HuH-7.5 (cell line): ENCODE data around the gene KLHL29.

Experiments
- DNase-seq: peaks from one replicate; pipeline ENCODE4 v3.0.0; 2011; ENCODE audit warnings: low spot score

KLHL29 gene

DNA sequence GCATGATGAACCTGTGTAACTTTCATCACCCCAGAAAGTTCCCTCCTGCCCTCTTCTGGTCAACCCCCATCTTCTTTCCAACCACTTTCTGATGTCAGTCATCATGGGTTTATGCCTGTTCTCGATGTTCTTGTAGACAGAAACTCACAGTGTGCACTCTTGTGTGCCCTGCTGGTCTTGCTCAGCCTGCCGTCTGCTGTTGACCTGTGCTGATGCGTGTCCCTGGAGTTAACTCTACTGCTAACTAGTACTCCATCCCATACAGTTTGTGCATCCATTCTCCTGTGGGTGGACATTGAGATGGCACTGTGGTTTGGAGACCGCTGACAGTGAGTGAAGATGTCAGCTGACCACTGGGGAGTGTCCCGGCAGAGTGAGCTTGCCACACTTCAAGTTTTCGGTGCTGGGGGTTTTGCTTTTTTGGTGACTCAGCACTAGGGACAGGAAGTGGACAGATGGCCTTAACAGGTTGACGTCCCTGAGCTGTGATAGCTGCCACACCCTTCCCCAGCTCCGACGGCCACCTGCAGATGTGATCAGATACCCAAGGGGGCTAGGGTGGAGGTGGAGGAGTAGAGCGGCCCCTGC is 14.8 kb downstream of the KLHL29 start:
- no peak for DNase-seq

GRCh38 chr2:23400703-23401102 is 15.7 kb downstream of the KLHL29 start:
- no peak for DNase-seq

- no peak for DNase-seq
Measured at GRCh38 chr2:23401427-23402204, 16.6 kb downstream of the KLHL29 start.

DNA sequence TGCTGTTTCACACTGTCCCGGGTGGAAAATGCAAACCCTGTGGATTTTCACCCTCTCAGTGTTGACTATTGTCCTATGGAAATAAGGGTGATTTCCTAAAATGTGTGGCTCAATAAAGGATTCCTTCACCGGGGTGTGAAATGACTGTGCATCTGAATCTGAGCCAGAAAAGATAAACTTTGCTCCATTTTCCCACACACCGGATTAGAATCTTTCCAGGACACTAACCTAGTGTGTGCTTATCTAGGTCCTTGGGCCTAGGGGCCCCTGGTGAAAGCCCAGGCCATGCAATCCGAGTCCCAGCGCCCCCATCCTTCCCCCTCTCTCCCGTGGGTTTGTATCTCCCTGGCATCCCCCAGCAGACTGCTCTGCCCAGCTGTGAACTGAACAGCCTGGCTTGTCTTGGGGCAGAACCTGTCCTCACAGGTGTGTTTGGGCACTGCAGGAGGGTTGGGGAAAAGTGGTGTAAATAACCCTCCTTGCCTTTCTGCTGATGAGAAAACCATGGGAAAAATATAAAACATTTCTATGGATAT is 17.3 kb downstream of the KLHL29 start:
- no peak for DNase-seq

DNA sequence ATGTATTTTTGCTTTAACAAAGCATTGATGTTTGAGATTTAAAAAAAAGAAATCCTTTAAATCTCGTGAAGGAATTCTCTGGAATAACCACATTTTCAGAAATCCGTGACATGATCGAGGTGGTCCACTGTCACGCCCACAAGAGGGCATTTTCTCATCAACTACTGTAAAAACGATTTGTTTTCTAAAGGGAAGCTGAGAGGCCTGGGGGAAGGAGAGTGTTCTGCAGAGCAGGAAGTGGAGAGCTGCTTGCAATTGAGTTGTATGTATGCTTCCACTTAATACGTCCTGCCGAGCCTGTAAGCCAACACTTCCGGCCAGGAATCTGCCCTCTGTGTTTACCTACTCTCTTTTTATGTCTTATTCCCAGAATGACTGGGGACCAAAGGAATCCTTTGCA is 19.4 kb downstream of the KLHL29 start:
- no peak for DNase-seq

DNA sequence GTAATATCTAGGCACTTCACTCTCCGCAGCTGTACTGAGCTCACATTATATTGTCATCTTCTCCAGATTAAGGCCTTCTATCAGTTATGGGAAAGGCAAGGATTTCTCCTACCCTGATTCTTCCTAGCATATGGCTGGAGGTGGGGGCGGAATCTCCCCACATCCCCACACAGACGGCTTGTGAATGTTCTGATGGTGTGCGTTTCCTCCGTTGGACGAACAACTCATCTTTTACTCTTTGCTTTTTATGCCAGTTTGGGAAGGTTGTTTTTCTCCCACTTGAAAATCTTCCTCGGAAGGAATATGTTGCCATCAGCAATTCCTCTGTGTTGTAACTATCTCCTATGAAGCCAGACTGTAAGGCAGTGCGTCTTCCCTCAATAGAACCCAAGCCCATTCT is 24.3 kb downstream of the KLHL29 start:
- no peak for DNase-seq

- no peak for DNase-seq
Measured at GRCh38 chr2:23410596-23410995, 25.6 kb downstream of the KLHL29 start.

DNA sequence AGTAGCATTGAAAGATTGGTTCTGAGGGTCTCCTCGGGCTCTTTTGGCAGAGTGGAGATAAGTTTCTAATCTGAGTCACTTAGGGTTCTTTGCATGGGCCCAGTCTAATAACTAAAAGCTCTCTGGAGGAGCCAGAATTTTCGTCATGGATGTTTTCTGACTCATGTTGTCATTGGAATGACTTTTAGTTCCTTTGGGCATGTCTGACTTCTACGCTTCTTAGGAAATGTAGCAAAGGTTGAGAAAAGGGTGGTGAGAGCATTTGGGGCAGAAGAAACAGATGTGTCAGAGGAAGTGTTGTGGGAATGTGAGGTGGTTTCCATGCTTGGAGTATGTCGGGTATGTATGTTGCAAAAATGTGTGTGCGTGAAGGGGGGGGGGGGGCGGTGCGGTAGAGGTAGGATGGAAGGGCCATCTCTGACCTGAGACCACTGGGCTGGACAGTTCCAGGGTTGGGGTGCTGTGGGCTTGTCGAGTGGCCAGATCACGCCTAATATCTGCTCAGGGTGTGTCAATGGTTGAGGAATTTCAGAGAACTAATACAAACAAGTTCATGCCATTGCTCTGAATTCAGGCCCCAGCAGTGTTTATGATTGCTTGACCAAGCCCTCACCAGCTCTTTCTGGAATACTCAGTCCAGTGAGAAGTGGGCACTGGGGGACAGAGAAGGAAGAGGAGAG is 26.9 kb downstream of the KLHL29 start:
- no peak for DNase-seq

- DNase-seq: no peak
Measured at GRCh38 chr2:23412556-23413155, 27.7 kb downstream of the KLHL29 start.

- no peak for DNase-seq
Measured at GRCh38 chr2:23413641-23414040, 28.7 kb downstream of the KLHL29 start.

GRCh38 chr2:23414106-23414505 is 29.1 kb downstream of the KLHL29 start:
- no peak for DNase-seq

DNA sequence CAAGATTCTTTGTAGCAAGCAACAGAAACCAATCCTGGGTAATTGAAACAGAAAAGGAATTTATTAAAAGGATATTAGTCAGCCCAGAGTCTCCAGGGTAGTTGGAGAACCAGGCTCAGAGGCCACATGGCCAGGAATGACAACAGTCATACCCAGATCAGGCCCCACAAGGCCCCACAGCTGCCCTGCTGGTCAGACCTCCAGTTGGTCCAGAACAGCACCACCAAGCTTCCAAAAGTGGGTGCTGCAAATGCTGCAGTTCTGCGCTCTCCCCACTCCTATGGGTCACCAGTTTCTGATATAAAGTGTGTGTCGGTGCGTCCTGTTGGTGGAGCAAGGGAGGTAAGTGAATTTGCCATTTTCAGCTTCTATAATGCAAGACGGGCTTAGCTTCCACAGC is 29.9 kb downstream of the KLHL29 start:
- DNase-seq: no peak

DNA sequence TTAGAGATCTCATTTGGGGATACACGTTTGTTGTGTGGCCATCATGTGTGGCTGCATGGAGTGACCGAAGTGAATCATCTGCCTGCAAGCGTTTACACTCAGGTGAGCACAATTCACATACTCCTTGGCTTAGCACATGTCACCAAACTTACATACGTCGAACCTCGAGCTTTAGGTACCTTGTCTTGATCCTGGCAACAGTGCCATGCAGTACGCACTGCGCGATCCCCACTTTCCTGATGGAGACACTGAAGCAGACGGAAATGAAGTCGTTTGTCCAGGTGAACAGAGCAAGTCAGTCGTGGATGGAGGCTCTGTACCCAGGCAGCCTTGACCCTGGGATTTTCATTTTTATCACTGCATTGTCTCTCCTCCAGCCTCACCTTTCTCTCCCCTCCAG is 32.3 kb downstream of the KLHL29 start:
- DNase-seq: no peak

- no peak for DNase-seq
Measured at GRCh38 chr2:23418056-23418455, 33.1 kb downstream of the KLHL29 start.

DNA sequence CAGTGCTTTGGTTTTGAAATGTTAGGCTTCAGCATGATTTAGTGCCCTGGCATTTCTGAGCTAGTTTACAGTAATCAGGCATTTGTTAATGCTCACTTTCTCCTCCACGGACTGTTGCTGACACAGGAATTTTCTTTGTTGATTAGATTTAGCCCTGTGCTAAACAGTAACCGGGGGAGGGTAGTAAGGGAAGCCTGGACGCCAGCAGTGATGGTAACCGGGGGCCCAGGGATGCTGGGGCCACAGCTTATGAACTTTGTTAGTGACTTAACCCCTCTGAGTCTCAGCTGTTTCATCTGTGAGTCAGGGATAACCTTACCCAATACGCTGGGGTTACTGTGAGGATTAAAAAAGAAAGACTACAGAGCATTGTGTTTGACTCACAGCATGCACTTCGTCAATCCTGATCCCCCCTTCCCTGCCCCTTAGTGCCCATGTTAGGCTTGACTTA is 33.5 kb downstream of the KLHL29 start:
- DNase-seq: no peak

DNA sequence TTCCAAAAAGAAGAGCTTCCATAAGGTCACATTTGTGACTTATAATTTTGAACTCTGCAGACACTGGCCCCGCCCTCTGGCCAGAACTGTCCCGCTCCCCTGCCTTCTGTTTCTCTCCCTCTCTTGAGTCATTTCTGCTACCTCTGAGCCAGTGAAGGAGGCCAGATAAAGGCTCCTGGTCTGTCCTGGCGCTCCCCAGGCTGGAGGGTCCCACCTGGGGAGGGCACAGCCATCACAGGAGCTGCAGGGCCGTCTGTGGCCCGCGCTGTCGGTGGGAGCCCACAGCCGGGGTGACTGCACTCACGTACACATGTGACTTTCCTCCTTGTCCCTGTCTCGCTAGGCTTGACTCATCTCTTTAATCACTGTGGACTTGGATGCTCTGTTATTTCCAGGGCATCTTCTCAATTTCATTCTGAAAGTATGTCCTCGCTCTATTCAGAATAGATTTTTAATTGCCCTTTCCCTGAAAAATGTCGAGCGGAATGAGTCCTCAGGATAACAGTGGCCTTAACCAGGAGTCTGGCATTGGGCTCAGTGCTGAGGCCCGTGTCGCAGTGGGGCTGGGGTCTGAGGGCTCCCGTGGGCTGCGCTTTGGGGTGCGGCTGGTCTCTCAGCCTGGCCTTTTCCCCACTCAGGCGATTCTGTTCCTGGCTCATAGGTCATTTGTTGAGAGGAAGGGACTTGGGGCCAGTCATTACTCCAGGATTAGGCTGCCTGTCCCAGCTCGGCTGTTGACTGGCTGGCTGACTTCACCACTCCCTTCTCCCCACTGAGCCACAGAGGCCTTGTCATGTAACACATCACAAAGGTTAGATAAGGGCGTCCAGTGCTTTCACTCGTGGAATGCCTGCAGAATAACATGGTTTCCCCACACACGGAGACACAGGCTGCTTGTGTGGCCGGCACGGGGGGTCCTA is 34.5 kb downstream of the KLHL29 start:
- no peak for DNase-seq

DNA sequence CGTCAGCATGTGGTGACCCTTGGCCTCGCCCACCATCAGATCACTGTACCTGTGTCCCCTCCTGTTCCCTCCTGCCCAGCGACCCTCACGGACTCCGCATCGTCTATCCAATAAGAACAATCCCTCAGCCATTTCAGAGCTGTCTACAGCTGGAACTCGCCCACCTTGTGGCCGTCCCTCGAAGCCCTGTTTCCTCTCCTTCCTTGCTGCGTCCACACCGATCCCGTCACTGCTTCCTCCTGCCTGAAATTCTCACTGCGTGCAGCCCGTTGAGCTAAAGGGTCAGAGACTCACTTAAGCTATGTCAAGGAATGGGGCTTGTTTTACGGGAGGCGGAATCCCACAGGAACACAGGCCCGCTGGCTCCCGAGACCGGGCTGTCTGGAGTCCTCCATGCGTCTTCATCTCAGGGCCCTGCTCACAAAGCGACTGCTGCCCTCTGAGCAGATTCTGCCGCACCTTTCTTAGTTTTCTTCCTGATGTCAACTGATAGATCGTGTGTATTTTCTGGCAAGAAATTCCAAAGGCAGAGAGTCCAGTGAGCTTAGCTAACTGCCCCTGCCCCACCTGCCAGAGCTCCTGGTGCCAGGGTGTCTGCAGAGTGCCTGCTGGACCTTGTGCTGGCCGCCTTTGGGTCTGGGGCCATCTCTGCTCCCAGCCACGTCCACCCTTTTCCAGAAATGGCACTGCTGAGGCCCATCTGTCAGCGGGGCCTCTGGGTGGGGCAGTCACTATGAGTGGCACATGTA is 35.3 kb downstream of the KLHL29 start:
- DNase-seq: no peak

DNA sequence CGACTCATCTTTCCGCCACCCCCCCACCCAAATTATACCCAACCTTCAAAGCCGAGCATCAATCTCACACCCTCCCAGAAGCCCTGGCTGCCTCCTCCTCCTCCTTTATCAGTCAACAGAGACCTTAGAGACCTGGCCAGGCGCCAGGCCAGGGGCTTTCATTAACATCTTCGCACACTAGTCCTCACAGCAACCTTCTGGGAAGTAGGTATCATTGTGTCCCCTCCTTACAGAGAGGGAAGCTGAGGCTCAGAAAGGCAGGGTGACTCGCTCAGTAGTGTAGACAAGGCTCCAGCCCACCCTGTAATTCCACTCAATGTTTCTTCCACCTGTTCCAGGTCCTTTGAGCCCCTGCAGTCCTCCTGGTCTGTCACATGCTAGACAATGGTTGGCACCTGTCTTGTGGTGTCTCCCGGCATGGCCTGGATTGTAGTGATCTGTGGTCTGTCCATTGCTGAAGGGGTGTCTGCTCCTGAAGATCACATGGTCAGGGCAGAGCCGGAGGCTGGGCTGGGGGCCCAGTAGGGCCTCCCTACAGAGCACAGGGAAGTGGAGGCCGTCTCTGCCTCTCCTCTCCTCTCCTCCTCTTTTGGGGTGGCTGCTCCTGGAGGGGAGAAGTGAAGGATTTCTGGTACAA is 36.0 kb downstream of the KLHL29 start:
- no peak for DNase-seq

- no peak for DNase-seq
Measured at GRCh38 chr2:23422089-23423061, 37.4 kb downstream of the KLHL29 start.
